HG03103 (cell line): ENCODE measurements around the gene OAT.
"Not testable (repeated sequence)": the region's sequence is repeated elsewhere in the genome, so short reads cannot be mapped to it uniquely, and the experiment has no call there.

Experiments
- ATAC-seq: cut with Tn5 transposase; IDR thresholded peaks from one replicate; pipeline ENCODE4 v1.9.1; 2021; ENCODE audit warnings: low read depth; ENCODE audit not compliant: unreplicated experiment

Gene OAT

DNA sequence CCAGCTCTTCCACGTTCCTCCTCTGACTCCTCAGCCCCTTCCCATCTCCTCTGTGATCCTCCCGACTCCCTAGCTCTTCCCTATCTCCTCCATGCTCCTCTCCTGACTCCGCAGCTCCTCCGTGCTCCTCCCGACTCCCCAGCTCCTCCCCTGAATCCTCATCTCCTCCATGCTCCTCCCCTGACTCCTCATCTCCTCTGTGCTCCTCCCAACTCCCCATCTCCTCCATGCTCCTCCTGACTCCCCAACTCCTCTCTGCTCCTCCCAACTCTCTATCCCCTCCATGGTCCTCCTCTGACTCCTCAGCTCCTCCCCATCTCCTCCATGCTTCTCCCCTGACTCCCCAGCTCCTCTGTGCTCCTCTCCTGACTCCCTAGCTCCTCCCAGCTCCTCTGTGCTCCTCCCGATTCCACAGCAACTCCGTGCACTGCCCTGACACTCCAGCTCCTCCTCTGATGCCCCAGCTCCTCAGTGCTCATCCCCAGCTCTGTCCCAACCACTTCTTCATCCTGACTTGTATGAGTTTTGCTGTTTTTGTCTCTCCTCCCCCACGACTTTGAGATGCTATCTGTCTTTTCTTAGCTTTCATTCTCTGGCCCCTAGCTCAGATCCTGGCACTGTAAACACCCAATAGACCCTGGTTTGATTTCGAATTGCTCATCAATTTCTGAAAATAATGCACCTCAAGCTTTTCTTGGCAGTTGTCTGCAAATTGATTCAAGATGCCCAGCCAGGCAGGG, 38.3 kb downstream of the OAT start:
- no peak for ATAC-seq

DNA sequence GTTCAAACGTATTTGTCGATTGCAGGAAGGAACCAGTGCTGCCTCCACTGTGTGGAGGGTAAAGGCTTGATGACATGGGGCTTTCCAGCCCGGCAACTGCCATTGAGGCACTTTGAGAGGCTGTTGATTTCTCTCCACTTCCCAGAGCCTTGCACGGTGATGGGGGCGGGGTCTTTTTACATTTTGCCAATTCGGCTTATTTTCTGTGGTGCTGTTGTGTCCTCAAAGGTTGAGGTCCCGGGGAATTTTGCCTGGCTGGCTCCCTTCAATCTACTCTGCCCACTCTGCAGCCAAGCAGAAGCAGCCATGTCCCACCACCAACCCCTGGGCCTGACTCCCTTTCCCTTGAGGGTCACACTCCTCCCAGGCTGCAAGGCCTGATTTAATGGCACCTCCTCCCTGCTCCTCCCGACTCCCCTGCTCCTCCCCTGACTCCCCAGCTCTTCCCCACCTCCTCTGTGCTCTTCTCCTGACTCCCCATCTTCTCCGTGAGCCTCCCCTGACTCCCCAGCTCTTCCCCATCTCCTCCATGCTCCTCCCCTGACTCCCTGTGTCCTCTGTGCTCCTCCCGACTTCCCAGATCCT, 39.0 kb downstream of the OAT start:
- ATAC-seq, result no peak

DNA sequence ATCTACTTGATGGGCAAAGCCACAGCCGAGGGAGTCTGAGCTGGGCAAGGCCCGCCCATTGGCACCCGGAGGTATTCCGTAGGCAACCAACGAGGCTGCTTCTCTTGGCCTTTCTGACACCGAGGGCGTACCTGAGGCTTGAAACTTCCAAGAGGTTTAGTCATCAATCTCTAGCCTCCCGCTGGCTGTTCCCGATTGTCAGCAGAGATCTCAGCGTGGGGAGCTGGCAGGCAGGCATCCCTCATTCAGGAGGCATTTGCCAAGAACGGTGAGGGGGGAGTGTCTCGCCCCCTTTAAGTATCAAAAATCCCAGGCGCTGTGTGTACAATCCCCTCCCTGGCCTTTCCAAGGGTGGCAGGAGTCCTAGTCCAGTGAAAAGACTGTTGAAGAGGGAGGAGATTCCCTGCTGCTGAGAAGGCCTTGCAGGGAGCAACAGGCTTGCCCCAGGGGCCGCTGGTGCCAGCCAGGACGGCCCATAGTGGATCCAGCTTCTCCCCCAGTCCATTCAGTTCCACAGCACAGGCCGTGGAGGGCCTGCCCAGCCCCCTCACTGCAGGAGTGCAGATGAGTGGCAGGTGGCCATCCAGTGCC, 39.7 kb downstream of the OAT start:
- ATAC-seq, result no peak

DNA sequence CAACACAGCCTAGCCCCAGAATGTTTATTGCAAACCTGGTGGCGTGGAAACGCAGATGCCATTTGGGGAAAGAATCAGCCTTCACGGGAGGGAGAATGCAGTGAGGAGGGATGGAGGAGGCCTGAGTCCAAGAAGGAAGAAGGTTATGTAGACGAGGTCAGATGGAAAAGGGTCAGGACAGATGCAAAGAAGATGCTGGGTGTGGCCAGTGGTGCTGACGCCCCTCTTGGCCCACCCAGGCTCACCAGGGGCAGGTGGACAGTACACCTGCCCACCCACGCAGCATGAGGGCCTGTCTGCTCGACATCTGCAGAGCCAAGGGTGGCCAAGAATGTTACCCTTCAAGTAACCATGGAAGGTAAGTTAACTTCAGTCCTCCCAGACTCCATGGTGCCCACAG, 40.5 kb downstream of the OAT start:
- no peak for ATAC-seq

DNA sequence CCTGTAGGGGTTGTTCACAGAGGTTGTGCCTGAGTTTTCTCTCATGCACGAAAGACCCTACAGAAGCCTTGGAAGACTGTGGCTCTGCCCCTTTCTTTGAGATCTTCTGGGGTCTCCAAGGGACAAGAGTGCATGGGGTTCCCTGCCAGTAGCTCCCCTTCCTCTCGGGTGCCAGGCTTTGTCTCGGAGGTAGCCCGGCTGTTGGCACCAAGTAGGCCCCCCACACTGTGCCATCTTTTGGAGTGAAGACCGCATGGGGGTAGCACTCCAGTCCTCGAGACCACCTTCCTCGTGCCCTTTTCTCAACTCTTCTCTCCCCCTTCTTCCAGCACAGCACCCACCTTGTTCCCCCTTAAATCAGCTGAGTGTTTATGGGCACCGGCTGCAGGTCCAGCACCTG, 41.6 kb downstream of the OAT start:
- ATAC-seq, result no peak

DNA sequence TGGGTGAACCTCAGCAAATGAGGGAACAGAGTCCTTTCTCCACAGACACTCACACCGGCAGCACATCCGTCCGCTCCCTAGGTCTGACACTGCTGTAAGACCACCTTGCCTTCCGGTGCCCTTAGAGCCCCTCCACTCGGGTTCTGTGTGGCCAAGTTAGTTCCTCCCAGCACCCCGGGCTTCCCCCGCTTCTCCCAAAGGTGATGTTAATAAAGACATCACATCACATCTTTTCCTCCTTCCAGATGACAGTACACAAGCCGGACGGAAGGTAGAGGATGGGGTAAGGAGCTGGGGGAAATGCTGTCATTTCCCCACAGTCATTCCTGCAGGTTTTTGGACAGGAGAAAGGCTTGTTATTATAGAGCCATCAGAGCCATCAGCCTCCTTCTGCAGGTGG, 42.3 kb downstream of the OAT start:
- ATAC-seq, result no peak

DNA sequence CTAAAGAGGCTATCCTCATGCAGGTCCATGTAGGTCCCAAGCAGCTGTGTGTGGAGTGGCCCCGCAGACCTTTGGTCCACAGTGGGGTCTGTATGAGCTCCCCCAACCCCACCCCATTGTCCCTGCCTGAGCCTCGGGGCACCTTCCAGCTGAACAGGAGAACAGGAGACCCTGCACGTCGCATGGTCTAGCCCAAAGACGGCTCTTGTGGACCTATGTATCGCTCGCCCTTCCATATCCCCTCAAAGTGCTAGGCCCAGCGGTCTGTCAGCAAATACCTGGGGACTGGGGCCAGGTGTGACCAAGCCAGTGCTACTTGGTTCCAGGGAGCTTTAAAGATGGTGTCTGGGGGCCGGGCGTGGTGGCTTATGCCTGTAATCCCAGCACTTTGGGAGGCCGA, 43.0 kb downstream of the OAT start:
- no peak for ATAC-seq

DNA sequence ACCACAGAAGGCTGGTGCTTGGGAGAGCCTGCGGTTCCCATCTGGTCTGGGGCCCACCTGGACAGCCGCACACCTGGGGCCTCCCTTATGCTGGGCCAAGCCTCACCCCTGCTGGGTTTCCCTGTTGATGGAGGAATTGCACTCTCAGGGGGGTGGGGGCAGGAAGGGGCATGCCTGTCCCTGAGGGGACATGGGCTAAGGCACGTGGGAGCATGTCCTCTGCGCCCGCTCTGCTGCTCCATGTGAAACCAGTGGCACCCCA, 43.4 kb downstream of the OAT start:
- ATAC-seq, result no peak

DNA sequence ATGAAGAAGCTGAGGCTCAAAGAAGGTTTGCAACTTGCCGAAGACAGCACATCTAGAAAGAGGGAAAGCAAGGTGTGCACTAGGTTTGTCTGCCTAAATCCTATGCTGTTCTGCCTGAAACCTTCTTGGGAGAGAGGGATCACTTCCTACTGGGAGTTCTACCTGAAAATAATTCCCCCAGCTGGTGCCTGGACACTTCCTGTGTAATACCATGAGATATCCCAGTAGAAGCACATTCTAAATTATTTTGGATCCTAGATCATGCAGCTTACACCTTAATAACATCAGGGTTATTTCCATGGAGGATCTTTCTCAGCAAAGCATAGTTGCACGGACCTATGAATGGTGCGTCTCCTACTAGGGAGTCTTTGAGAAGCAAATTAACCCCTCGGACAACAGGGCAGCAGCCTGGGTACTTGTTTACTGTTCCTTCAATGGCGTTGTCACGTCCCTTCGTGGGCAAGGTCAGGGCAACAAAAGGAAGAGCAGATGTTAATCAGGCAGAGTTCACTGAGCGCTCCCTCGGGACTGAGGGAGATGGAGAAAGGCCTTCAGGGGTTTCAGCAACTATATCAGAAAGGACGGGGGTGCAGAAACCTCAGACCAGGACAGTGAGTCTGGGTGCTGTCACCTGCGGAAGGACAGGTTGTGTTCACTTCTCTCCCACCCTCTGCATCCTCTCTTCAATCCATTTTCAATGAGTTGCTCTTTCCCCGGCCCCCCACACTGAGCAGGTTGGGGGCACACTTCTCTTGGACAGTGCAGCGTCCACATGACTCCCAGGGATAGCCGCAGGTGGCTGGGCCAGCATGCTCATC, 44.0 kb downstream of the OAT start:
- no peak for ATAC-seq

DNA sequence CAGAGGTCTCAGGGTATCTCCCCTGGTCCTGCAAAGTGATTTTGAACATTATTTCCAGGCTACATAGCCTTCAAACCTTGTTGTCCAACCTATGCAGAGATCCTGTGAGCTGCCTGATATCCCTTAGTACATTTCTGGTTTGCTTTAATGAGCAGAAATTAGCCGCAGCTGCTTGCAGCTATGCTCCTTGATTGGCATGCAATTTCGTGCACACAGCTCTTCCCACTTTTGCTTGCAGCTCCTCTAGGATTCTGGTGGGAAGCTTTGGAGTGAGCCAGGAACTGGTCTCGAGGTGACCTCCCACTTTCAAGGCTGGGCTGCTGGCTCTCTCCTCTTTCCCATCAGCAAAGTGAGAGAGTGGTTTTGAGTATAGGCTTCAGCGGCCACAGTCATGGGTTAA, 45.8 kb downstream of the OAT start:
- no peak for ATAC-seq

DNA sequence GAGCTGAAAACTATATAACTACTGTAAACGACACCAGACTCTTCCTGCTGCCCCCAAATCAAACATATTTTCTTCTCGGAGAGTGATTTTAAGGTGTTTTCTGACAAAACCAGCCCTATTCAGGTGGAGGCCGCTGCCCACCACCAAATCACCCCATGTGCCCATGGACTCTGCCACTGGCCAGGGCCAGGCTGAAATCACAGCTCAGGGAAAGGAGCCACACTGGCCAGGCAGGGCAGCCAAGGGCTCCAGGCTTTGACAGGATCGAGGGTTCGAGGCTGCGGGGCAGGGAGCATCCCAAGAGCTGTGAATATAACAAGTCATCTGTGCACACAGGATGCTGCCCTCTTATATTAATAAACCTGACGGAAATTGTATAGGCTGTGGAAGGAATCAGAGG, 48.3 kb downstream of the OAT start:
- no peak for ATAC-seq

DNA sequence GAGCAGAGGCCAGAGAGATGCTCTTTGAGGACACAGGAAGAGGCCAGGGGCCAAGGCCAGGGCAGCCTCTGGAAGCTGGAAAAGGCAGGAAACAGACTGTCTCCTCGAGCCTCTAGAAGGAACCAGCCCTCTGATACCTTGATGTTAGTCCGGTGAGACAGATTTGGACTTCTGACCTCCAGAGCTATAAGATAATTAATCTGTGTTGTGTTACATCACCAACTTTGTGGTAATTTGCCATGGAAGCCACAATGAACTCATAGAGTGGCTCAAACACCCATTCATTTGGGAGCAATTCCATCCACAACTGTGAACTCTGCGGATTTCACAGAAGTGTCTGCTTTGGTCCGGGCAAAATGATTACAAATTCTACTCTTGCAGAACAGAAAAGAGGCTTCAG, 48.7 kb downstream of the OAT start:
- no peak for ATAC-seq

DNA sequence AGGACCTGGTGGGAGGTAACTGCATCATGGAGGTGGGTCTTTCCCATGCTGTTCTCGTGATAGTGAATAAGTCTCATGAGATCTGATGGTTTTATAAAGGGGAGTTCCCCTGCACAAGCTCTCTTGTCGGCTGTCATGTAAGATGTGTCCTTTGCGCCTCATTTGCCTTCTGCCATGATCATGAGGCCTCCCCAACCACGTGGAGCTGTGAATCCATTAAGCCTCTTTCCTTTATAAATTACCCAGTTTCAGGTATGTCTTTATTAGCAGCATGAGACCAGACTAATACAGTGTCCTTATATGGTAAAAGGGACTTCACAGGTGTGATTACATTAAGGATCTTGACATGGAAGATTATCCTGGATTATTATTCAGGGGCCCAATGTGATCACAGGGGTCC, 49.2 kb downstream of the OAT start:
- ATAC-seq, result not testable (repeated sequence)

DNA sequence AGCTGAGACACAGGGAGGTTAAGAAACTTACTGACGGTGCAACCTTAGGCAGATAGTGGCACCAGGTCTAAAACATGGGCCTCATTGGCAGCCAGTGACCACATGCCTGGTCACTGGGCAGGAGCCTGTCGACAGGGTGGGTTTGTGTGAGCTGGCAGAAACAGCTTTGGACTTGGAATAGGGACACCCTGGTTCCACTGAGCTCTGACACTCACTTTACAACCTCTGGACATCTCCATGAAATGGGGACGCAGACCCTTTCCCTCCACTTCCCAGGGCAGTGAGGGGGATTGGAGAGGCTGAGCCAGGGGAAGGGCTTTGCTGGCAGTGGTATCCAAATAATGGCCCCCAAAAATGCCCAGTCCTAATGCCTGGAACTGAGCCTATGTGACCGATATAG, 49.7 kb downstream of the OAT start:
- ATAC-seq, result no peak

DNA sequence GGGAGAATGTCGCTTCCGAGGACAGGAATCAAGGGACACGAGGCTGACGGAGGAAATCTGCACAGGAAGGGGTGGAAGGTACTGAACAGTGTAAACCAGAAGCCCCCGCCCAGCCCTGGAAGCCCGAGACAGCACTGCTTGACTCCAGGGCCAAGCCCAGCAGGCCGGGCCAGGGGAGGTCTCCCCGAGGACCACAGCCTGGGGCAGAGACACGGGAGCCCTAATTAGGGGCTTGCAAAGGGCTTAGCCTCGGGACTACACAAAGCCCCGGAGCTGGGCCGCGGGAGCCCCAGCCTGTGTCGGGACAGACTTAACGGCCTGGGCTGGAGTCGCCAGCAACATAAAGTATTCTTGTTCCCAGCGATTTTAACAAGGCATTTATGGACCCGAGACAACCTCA, 50.8 kb downstream of the OAT start:
- ATAC-seq, result no peak

DNA sequence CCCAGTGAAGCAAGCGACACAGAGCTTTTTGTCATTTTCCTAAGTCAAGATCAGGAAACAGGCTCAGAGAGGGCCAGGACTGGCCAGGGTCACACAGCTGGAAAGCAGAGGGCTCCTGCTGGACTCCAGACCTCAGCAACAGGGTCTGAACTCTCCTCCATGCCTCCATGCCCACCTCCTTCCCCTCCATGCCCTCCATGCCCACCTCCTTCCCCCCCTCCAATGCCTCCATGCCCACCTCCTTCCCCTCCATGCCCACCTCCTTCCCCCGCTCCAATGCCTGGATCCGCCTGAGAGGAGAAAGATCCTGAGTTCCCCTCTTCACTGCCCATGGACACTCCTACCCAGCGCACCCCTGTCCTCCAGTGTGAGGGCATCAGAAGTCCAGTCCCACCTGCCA, 51.3 kb downstream of the OAT start:
- ATAC-seq, result no peak

DNA sequence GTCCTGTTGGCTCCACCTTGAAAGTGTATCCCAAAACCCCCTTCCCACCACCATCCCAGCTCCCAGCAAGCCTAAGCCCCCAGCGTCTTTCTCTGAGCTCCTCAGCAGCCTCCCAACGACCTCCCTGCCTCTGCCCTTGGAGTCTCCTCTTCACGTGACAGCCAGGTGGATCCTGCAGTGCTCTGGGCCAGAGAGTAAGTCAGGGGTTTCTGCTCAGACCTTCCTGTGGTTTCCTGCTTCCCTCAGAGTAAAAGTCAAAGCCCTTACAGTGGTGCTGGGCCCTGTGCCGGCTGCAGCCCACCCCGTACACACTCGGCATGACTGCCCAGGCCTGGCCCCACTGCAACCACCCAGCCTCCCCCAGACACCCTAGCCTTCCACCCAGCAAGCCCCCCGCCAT, 51.9 kb downstream of the OAT start:
- no peak for ATAC-seq

DNA sequence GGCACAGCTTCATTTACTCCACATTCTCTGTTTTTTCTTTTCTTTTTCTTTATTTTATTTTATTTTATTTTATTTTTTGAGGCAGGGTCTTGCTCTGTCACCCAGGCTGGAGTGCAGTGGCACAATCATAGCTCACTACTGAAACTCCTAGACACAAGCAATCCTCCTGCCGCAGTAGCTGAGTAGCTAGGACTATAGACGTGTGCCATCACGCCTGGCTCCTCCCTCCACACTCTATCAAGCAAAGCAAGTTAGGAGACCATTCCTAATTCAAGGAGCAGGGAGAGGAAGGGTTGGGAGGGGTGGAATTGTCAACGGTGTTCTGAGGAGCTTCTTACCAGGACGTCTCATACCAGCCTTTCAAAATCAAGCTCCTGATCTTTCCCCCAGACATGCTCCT, 52.4 kb downstream of the OAT start:
- no peak for ATAC-seq

DNA sequence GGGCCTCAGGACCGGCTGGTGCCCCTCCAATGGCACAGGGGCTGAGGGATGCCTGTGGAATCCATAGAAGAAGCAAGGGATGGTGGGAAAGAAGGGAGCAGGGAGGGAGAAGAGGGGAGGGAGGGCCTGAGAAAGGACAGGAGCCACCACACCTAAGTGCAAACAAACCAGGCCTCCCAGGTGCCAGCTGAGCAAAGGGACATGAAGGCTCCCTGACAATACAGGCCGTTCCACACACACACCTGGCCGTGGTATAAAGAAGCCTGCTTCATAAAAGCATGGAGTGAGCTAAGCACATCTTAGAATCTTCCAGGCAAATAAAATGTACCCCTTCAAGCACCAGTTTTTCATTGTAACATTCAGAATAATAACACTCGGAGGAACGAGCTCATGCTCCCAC, 54.0 kb downstream of the OAT start:
- no peak for ATAC-seq

DNA sequence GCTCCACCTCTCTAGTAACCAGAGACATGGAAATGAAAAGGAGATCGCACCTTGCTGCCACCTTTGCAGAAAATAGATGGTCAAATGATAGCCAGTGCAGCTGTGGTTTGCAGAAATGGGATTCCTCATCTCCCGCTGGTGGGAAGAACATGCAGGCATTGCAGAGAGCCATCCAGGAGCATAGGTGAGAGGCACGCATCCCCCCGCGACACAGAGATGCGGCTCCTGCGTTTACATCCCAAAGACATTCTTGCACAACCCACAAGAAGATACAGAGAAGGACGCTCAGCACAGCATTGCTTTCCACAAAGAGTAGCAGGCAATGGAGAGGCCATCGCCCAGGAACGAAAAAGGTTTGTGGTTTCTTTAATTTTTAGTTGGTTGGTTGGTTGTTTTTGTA, 56.2 kb downstream of the OAT start:
- no peak for ATAC-seq

DNA sequence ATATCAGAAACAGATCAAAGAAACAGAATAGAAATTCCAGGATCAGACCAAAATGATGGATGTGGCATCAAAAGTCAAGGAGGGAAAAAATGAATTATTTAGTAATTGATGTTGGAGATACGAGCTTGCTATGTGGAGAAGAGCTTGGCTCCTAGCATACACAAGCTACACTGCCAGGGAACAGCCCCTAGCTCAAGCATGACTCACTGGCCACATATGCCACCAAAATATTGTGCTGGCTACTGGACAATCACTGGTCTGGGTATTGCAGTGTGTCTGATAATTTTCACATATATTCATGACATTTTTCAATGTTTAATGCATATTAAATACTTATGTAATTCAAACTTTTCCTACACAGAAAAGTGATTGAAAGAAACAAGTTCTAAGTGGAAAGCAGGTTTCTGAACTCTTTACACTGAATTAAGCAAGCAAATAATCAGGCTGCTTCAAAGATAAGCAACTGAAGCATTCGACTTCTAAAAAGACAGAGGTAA, 59.3 kb downstream of the OAT start:
- no peak for ATAC-seq

DNA sequence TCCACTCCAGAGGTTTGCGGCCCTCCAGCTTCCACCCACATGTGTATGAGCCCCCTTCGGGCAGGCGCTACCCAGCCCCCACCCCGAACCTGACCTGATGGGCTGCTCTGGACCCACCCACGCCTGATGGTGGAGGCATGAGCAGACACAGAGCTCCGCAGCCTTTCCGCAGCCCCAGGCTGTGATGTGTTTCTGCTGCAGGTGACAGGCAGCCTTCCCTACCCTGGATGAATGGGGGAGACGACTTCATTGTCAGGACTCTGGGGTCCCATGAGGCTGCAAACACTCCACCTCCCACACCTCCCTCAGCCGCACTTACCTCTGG, 61.2 kb downstream of the OAT start:
- ATAC-seq, result no peak
